GM12878 (cell line): Measurements from ENCODE around the gene CRACDL. TPM values are rescaled to one million over a fixed set of nuclear protein-coding genes. Genes with fewer than 3 reads are reported as not detected.

ENCODE experiments used
- ATAC-seq: fragments of 200-7000 bp; cut with Tn5 transposase; 3 replicates; pipeline ENCODE4 v1.9.1; 2020; ENCODE audit warnings: mild to moderate bottlenecking, moderate library complexity
- BruUV-seq: library from RNA; stranded (reverse); fragments of 400-500 nt; replicated peaks from 2 replicates; lab custom pipeline; 2021; lab: Mats Ljungman, UMichigan
- CTCF ChIA-PET: fragments of 300-600 bp; sonication (Branson Sonifier 250); formaldehyde crosslinking; extraction: SDS; loops from one replicate; lab custom pipeline; 2021; ENCODE audit warnings: inconsistent platforms; lab: Yijun Ruan, JAX
- POLR2A ChIA-PET: fragments of 350-600 bp; formaldehyde crosslinking; extraction: SDS; loops from one replicate; lab custom pipeline; 2021; ENCODE audit warnings: inconsistent platforms; lab: Charles Lee
- RAD21 ChIA-PET: fragments of 300-600 bp; sonication (Branson Sonifier 250); formaldehyde crosslinking; loops from one replicate; lab custom pipeline; 2023; ENCODE audit warnings: antibody characterized with exemption; ENCODE audit not compliant: unreplicated experiment; lab: Charles Lee
- SMC1A ChIA-PET: fragments of 300-600 bp; sonication (Branson Sonifier 250); formaldehyde crosslinking; loops from one replicate; lab custom pipeline; 2023; ENCODE audit not compliant: unreplicated experiment, uncharacterized antibody; lab: Charles Lee
- DNase-seq: peaks from one replicate; pipeline ENCODE4 v3.0.0-alpha.2; 2011; ENCODE audit warnings: low read depth, low spot score
- FAIRE-seq: peaks from 3 replicates; lab custom pipeline; 2011; peaks lifted over from hg19 to GRCh38; lab: Jason Lieb, UNC
- H2AFZ ChIP-seq: 2 replicates; pipeline ENCODE4 v1.6.0; 2011; ENCODE audit warnings: low read depth, low read length, control low read depth; ENCODE audit not compliant: control insufficient read depth
- H3K27ac ChIP-seq: 2 replicates; pipeline ENCODE4 v1.5.1; 2011; ENCODE audit warnings: control low read depth; ENCODE audit not compliant: control insufficient read depth, insufficient read depth
- H3K27me3 ChIP-seq, 2 experiments: replicated peaks in 1 of 2; 2 replicates each; pipeline versions ENCODE4 v1.6.0 to v1.6.1; 2011; ENCODE audit warnings: low read length in 1 of 2; ENCODE audit not compliant: control insufficient read depth in 2 of 2, insufficient read depth in 2 of 2
- H3K36me3 ChIP-seq, 2 experiments: 2 replicates each; pipeline ENCODE4 v1.5.1; 2011; ENCODE audit warnings: low read length in 1 of 2; ENCODE audit not compliant: control insufficient read depth in 2 of 2, insufficient read depth in 2 of 2
- H3K4me1 ChIP-seq: 2 replicates; pipeline ENCODE4 v1.6.1; 2011; ENCODE audit warnings: mild to moderate bottlenecking, low read length, moderate library complexity, mixed read lengths; ENCODE audit not compliant: control insufficient read depth, insufficient read depth
- H3K4me2 ChIP-seq: 2 replicates; pipeline ENCODE4 v1.6.0; 2011; ENCODE audit warnings: control low read depth; ENCODE audit not compliant: control insufficient read depth, insufficient read depth
- H3K4me3 ChIP-seq: fragments of 200-600 bp; sonication (generic); 2 replicates; pipeline ENCODE4 v1.5.1; 2016
- H3K79me2 ChIP-seq: 2 replicates; pipeline ENCODE4 v1.6.0; 2011; ENCODE audit warnings: low read length; ENCODE audit not compliant: control insufficient read depth, insufficient read depth
- H3K9ac ChIP-seq: 2 replicates; pipeline ENCODE4 v1.8.0; 2011; ENCODE audit warnings: low read length, control low read depth, mixed read lengths; ENCODE audit not compliant: control insufficient read depth, insufficient read depth
- H3K9me3 ChIP-seq: replicated peaks from 3 replicates; pipeline ENCODE4 v1.5.1; 2011; ENCODE audit warnings: mild to moderate bottlenecking, low read length; ENCODE audit not compliant: control insufficient read depth, insufficient read depth
- H4K20me1 ChIP-seq: 2 replicates; pipeline ENCODE4 v1.6.0; 2011; ENCODE audit not compliant: control insufficient read depth, insufficient read depth
- ELK1 ChIP-seq: IDR thresholded peaks from 2 replicates; pipeline ENCODE4 v1.6.1; 2012; ENCODE audit warnings: low read depth, low read length, improper control_type of control experiment
- JUND ChIP-seq: IDR thresholded peaks from 2 replicates; pipeline ENCODE4 v1.6.1; 2012; ENCODE audit warnings: low read depth, mild to moderate bottlenecking, low read length, improper control_type of control experiment, moderate library complexity
- MYB ChIP-seq: fragments of 150-350 bp; IDR thresholded peaks from 2 replicates; pipeline ENCODE4 v1.6.1; 2014; ENCODE audit warnings: mild to moderate bottlenecking, low read depth, low read length, borderline replicate concordance
- NR2F1 ChIP-seq: fragments of 450-650 bp; conservative IDR thresholded peaks from 2 replicates; pipeline ENCODE4 v1.6.1; 2017; ENCODE audit warnings: mild to moderate bottlenecking
- REST ChIP-seq: IDR thresholded peaks from 2 replicates; pipeline ENCODE4 v1.6.1; 2012; ENCODE audit warnings: mild to moderate bottlenecking, low read depth, low read length
- SUPT20H ChIP-seq: IDR thresholded peaks from 2 replicates; pipeline ENCODE4 v1.6.1; 2011; ENCODE audit warnings: low read depth, mild to moderate bottlenecking, low read length, moderate library complexity, borderline replicate concordance; ENCODE audit not compliant: control insufficient read depth
- USF1 ChIP-seq: IDR thresholded peaks from 2 replicates; pipeline ENCODE4 v1.6.1; 2011; ENCODE audit warnings: borderline replicate concordance, low read depth, mild to moderate bottlenecking, moderate library complexity, mixed read lengths, low read length; ENCODE audit not compliant: insufficient read depth; ENCODE audit errors: extremely low read length
- ZBTB40 ChIP-seq: fragments of 450-650 bp; IDR thresholded peaks from 2 replicates; pipeline ENCODE4 v1.6.1; 2016; ENCODE audit warnings: mild to moderate bottlenecking, moderate library complexity, borderline replicate concordance
- ZNF592 ChIP-seq: fragments of 450-650 bp; IDR thresholded peaks from 2 replicates; pipeline ENCODE4 v1.6.1; 2017; ENCODE audit warnings: mild to moderate bottlenecking, moderate library complexity
- WGBS: methylation state at CpG from one replicate; pipeline ENCODE4 v1.1.6; 2016; ENCODE audit warnings: low lambda C conversion rate; ENCODE audit not compliant: insufficient replicate concordance, insufficient coverage; ENCODE audit errors: missing lambda C conversion rate; 5-methylcytosine and 5-hydroxymethylcytosine counted together
- in situ Hi-C: fragments of 300-500 bp; cut with MboI; formaldehyde crosslinking; loops from 9 replicates; pipeline ENCODE4 v1.14.3; 2018; ENCODE audit warnings: mixed read lengths
- intact Hi-C: fragments of 100-400 bp; cut with micrococcal nuclease; formaldehyde crosslinking; loops from one replicate; pipeline ENCODE4 v1.14.2; 2022; ENCODE audit not compliant: unreplicated experiment
- polyA plus RNA-seq, 11 experiments: library from polyadenylated mRNA; depleted of rRNA in 4 of 11; unstranded in 6 of 11; stranded (reverse) in 5 of 11; fragments of >200 nt; fragmentation: Nextera tagmentation in 4 of 11; fragmentation: Illumina TruSeq in 1 of 11; extraction: Ambion mirVana in 4 of 11; extraction: Trizol in 1 of 11; gene quantifications; 1 replicate in 1 of 11; 2 replicates in 10 of 11; pipeline versions ENCODE4 v1.2.1 to v1.2.3, GENCODE V29; 2011 to 2016; ENCODE audit warnings: inconsistent platforms in 2 of 11, missing spikeins in 2 of 11, low read depth in 1 of 11
- total RNA-seq, 4 experiments: library from RNA; depleted of rRNA in 3 of 4; stranded (reverse); fragments of >200 nt in 3 of 4; fragmentation: Illumina TruSeq in 1 of 4; extraction: Trizol in 1 of 4; gene quantifications; 2 replicates each; pipeline versions ENCODE4 v1.2.1 to v1.2.3, GENCODE V29; 2013 to 2021

The CRACDL gene
- total and polyA plus RNA-seq, 10 of the 15 experiments (the other 5 are each of a cell fraction or from before 2014, with no cell fraction given) = 0.03 to 0.72 (median 0.14) TPM

GRCh38 chr2:98929920-98930319, 6.1 kb downstream of the CRACDL start:
- CTCF ChIA-PET = no interaction called here
- 49% methylated on average over 15 of the region's 15 CpGs for WGBS
- ATAC-seq (no peak), FAIRE-seq (no peak), DNase-seq (no peak)
- intact Hi-C loops = no loop called here
- H3K4me2 ChIP-seq = no peak overlapping the region
- no peak overlapping the region for H3K4me3 ChIP-seq
- SMC1A ChIA-PET = no interaction called here
- in situ Hi-C loops = no loop called here
- no peak overlapping the region for H3K27ac ChIP-seq
- H3K4me1 ChIP-seq = no peaks in the 10 kb centered on the region
- H3K27me3 ChIP-seq = peaks cover under 1 to 3% of the 10 kb centered on the region in 2 experiments; a peak in 3 of 4 replicates
- no peaks in the 10 kb centered on the region for H4K20me1 ChIP-seq
- no peaks in the 10 kb centered on the region for H3K36me3 ChIP-seq
- H3K79me2 ChIP-seq = no peaks in the 10 kb centered on the region
- no peak overlapping the region for H2AFZ ChIP-seq
- no peaks in the 10 kb centered on the region for H3K9me3 ChIP-seq
- RAD21 ChIA-PET = no interaction called here
- POLR2A ChIA-PET = no interaction called here
- no TSS peak for BruUV-seq
- H3K9ac ChIP-seq = no peak overlapping the region
- TF ChIP-seq USF1 (no peak), MYB (no peak), JUND (no peak), REST (no peak), NR2F1 (no peak), SUPT20H (no peak), ZBTB40 (no peak), ZNF592 (no peak), ELK1 (no peak)
